K562 (cell line): ENCODE data around the gene TNF. TPM values are rescaled to one million over a fixed set of nuclear protein-coding genes. Genes with fewer than 3 reads are reported as not detected.

Experiments used
- AFF4 ChIP-seq: sonication (generic); formaldehyde crosslinking; IDR thresholded peaks from 2 replicates; pipeline ENCODE4 v1.8.0; 2023; ENCODE audit warnings: mild to moderate bottlenecking, missing genetic modification reagents
- ARID2 ChIP-seq: fragments of 450-650 bp; IDR thresholded peaks from 2 replicates; pipeline ENCODE4 v1.6.1; 2017; ENCODE audit warnings: antibody characterized with exemption, mild to moderate bottlenecking
- BRD4 ChIP-seq: fragments of 200-600 bp; sonication (generic); IDR thresholded peaks from 2 replicates; pipeline ENCODE4 v1.6.1; 2017; ENCODE audit warnings: inconsistent platforms
- CCNT2 ChIP-seq: IDR thresholded peaks from 2 replicates; pipeline ENCODE4 v1.6.1; 2011; ENCODE audit warnings: borderline replicate concordance, low read depth, mild to moderate bottlenecking, moderate library complexity, mixed read lengths, low read length; ENCODE audit not compliant: insufficient read length; ENCODE audit errors: extremely low read depth
- CHD2 ChIP-seq: IDR thresholded peaks from 2 replicates; pipeline ENCODE4 v1.6.1; 2011; ENCODE audit warnings: low read depth, low read length
- ERF ChIP-seq: fragments of 450-650 bp; formaldehyde crosslinking; IDR thresholded peaks from 2 replicates; pipeline ENCODE4 v1.4.0; 2020; ENCODE audit warnings: mild to moderate bottlenecking, mixed read lengths
- FOXP1 ChIP-seq: sonication (generic); formaldehyde crosslinking; IDR thresholded peaks from 2 replicates; pipeline ENCODE4 v1.8.0; 2022; ENCODE audit warnings: mild to moderate bottlenecking, missing genetic modification reagents
- HDAC3 ChIP-seq: fragments of 450-650 bp; IDR thresholded peaks from 2 replicates; pipeline ENCODE4 v1.6.1; 2018; ENCODE audit warnings: borderline replicate concordance, mild to moderate bottlenecking, moderate library complexity; ENCODE audit not compliant: partially characterized antibody
- RB1 ChIP-seq: fragments of 450-650 bp; IDR thresholded peaks from 2 replicates; pipeline ENCODE4 v1.6.1; 2017; ENCODE audit warnings: low read depth, mild to moderate bottlenecking
- RBBP5 ChIP-seq: fragments of 200-600 bp; sonication (generic); IDR thresholded peaks from 2 replicates; pipeline ENCODE4 v1.6.1; 2012; ENCODE audit warnings: borderline replicate concordance, mild to moderate bottlenecking, low read length, control low read depth, inconsistent platforms; ENCODE audit not compliant: insufficient read depth, poor library complexity, severe bottlenecking
- RBM25 ChIP-seq: fragments of 200-400 bp; formaldehyde crosslinking; IDR thresholded peaks from 2 replicates; pipeline ENCODE4 v1.6.1; 2018; ENCODE audit warnings: low read length, low read depth, moderate library complexity; ENCODE audit not compliant: severe bottlenecking
- SAFB2 ChIP-seq: fragments of 200-400 bp; formaldehyde crosslinking; IDR thresholded peaks from 2 replicates; pipeline ENCODE4 v1.6.1; 2018; ENCODE audit warnings: borderline replicate concordance, low read length, low read depth, moderate library complexity; ENCODE audit not compliant: severe bottlenecking
- SAP30 ChIP-seq: fragments of 200-600 bp; sonication (generic); IDR thresholded peaks from 2 replicates; pipeline ENCODE4 v1.6.1; 2012; ENCODE audit warnings: borderline replicate concordance, low read depth, mild to moderate bottlenecking, moderate library complexity, low read length, control low read depth, inconsistent platforms; ENCODE audit not compliant: insufficient read depth, poor library complexity, severe bottlenecking
- TAF7 ChIP-seq: fragments of 450-650 bp; IDR thresholded peaks from 2 replicates; pipeline ENCODE4 v1.6.1; 2016; ENCODE audit warnings: missing genetic modification characterization, missing compliant biosample characterization
- TEAD4 ChIP-seq, 2 experiments: sonication (generic) in 1 of 2; formaldehyde crosslinking in 1 of 2; IDR thresholded peaks; 2 replicates each; pipeline versions ENCODE4 v1.6.1 to v1.8.0; 2012 to 2022; ENCODE audit warnings: borderline replicate concordance in 1 of 2, inconsistent platforms in 1 of 2, low read length in 1 of 2, mild to moderate bottlenecking in 1 of 2, missing genetic modification reagents in 1 of 2
- TRIM28 ChIP-seq: fragments of 450-650 bp; IDR thresholded peaks from 2 replicates; pipeline ENCODE4 v1.6.1; 2017
- VEZF1 ChIP-seq: fragments of 200-800 bp; sonication (Bioruptor generic); IDR thresholded peaks from 2 replicates; pipeline ENCODE4 v1.6.1; 2017; ENCODE audit warnings: missing genetic modification characterization, missing compliant biosample characterization
- ZFP91 ChIP-seq: sonication (generic); formaldehyde crosslinking; IDR thresholded peaks from 2 replicates; pipeline ENCODE4 v1.8.0; 2022; ENCODE audit warnings: mild to moderate bottlenecking, missing genetic modification reagents
- ZFPM2 ChIP-seq: fragments of 250-450 bp; sonication (Bioruptor Pico); IDR thresholded peaks from 2 replicates; pipeline ENCODE4 v1.5.1; 2022; ENCODE audit warnings: mild to moderate bottlenecking
- polyA plus RNA-seq, 8 experiments: library from polyadenylated mRNA; depleted of rRNA in 4 of 8; stranded (reverse) in 5 of 8; unstranded in 3 of 8; fragments of >200 nt; fragmentation: Nextera tagmentation in 2 of 8; fragmentation: Illumina TruSeq in 1 of 8; extraction: Ambion mirVana in 2 of 8; extraction: Trizol in 1 of 8; gene quantifications; 2 replicates each; pipeline versions ENCODE4 v1.2.1 to v1.2.3, GENCODE V29; 2011 to 2014; ENCODE audit warnings: inconsistent platforms in 1 of 8, missing spikeins in 1 of 8
- total RNA-seq, 7 experiments: library from RNA; depleted of rRNA in 6 of 7; stranded (reverse); fragments of >200 nt in 6 of 7; fragmentation: Illumina TruSeq in 2 of 7; extraction: Trizol in 2 of 7; gene quantifications; 2 replicates each; pipeline versions ENCODE4 v1.2.1 to v1.2.3, GENCODE V29; 2011 to 2021; ENCODE audit warnings: low replicate concordance in 1 of 7

The TNF gene
- total and polyA plus RNA-seq, 9 of the 15 experiments (the other 6 are each of a cell fraction or from before 2014, with no cell fraction given): 0.08 to 0.40 TPM; not detected in 7

GRCh38 chr6:31620586-31621319 is 45.4 kb downstream of the TNF start, which contains the start of gene PRRC2A (continued):
- TF ChIP-seq RBBP5 (peak; percentile 95), CHD2 (peak; percentile 59), ARID2 (0 out of 2 replicates have a peak, but pooled peaks have one; percentile 1), FOXP1 (CRISPR knock-in tag) (peak; percentile 89), BRD4 (peak; percentile 99), SAP30 (peak; percentile 66), HDAC3 (peak; percentile 30), RBM25 (no peak), ZFP91 (0 out of 2 replicates have a peak, but pooled peaks have one; percentile 34), TAF7 (tag) (peak; percentile 100), ERF (CRISPR knock-in tag) (0 out of 2 replicates have a peak, but pooled peaks have one; percentile 33), AFF4 (CRISPR knock-in tag) (peak; percentile 95), TRIM28 (peak; percentile 68; the same call in 1 of the 2 replicates), RB1 (peak; percentile 86), ZFPM2 (0 out of 2 replicates have a peak, but pooled peaks have one; percentile 80), VEZF1 (CRISPR knock-in tag) (peak; percentile 100), TEAD4 (IDR thresholded peaks at IDR 0.05; ENCODE audit: low read length) (peak; percentile 26; the same call in 1 of the 2 replicates), TEAD4 (CRISPR knock-in tag; IDR thresholded peaks at IDR 0.05; ENCODE audit: borderline replicate concordance) (0 out of 2 replicates have a peak, but pooled peaks have one; percentile 38), CCNT2 (peak; percentile 11), SAFB2 (no peak)
